Measurements from ENCODE around the gene ARHGAP10. TPM values are rescaled to one million over a fixed set of nuclear protein-coding genes. Genes with fewer than 3 reads are reported as not detected.

Gene ARHGAP10
- total and polyA plus RNA-seq, 2 donors (not counting 1 experiment from before 2014, with no cell fraction given), result 0.10 to 0.34 TPM

DNA sequence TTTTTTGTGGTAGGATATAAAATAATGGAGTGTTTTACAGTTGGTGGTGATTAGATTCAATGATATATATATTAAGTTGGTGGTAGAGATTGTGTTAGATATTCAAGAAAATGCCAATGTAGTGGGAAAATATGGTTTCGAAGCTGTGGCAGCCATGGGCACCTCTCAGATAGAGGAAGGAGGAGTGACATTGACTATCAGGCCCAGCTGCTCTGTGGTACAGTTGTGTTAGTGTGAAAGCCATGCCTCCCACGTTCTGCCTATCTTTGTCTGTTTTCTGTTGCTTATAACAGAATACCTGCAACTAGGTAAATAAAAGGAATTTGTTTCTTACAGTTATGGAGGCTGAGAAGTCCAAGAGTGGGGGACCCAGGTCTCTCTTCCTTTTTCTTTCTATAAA lies 101.9 kb downstream of the ARHGAP10 start:
- H3K4me2 ChIP-seq (replicated peaks; ENCODE audit: low read depth, low read length, poor library complexity, severe bottlenecking), result no peak overlapping the region
- Mint-ChIP-seq H3K4me1 (no peaks in the 10 kb centered on the region), H3K27me3 (no peaks in the 10 kb centered on the region), H3K9me3 (ENCODE audit: insufficient read depth) (no peaks in the 10 kb centered on the region), H3K4me3 (no peak overlapping the region), H3K27ac (no peak overlapping the region)
- H3K4me1 ChIP-seq (ENCODE audit: control insufficient read depth in 2 of 2, insufficient read depth in 2 of 2, low read length in 2 of 2), result no peaks in the 10 kb centered on the region
- no peak overlapping the region for H3K27ac ChIP-seq (ENCODE audit: low read length in 2 of 2)
- CTCF ChIA-PET, result no interaction called here
- H3K27me3 ChIP-seq (replicated peaks in 1 of 4; ENCODE audit: control extremely low read depth in 1 of 4, control insufficient read depth in 3 of 4, insufficient read depth in 4 of 4, low read length in 3 of 4), result no peaks in the 10 kb centered on the region
- H3K9ac ChIP-seq (ENCODE audit: low read length), result no peak overlapping the region
- H3K36me3 ChIP-seq (replicated peaks in 1 of 2; ENCODE audit: control extremely low read depth in 1 of 2, control insufficient read depth in 1 of 2, extremely low read depth in 1 of 2, insufficient read depth in 2 of 2, low read length in 1 of 2), result no peaks in the 10 kb centered on the region
- no peak overlapping the region for H2AFZ ChIP-seq (ENCODE audit: insufficient read depth, low read depth, low read length, poor library complexity, severe bottlenecking)
- TF ChIP-seq EZH2 (IDR thresholded peaks at IDR 0.05; ENCODE audit: borderline replicate concordance, insufficient read depth, low read depth, low read length, poor library complexity, severe bottlenecking), result no peak
- DNase-seq, result no peak
- H3K4me3 ChIP-seq (ENCODE audit: control extremely low read depth in 1 of 5, extremely low read depth in 1 of 5, insufficient read depth in 1 of 5, low read depth in 2 of 5, low read length in 4 of 5), result no peak overlapping the region
- POLR2A ChIA-PET, result no interaction called here
- no peaks in the 10 kb centered on the region for H4K20me1 ChIP-seq (ENCODE audit: control insufficient read depth, insufficient read depth, low read length, poor library complexity, severe bottlenecking)
- no peaks in the 10 kb centered on the region for H3K9me3 ChIP-seq (ENCODE audit: control extremely low read depth in 1 of 3, control insufficient read depth in 2 of 3, insufficient read depth in 1 of 3, low read length in 2 of 3)
- ATAC-seq (ENCODE audit: low read depth), result no peak
- no peaks in the 10 kb centered on the region for H3K79me2 ChIP-seq (ENCODE audit: control insufficient read depth, insufficient read depth, low read length)
- WGBS (ENCODE audit: insufficient coverage), result 75% methylated on average over 1 of the region's 2 CpGs
- intact Hi-C loops (cut with micrococcal nuclease), result no loop called here

DNA sequence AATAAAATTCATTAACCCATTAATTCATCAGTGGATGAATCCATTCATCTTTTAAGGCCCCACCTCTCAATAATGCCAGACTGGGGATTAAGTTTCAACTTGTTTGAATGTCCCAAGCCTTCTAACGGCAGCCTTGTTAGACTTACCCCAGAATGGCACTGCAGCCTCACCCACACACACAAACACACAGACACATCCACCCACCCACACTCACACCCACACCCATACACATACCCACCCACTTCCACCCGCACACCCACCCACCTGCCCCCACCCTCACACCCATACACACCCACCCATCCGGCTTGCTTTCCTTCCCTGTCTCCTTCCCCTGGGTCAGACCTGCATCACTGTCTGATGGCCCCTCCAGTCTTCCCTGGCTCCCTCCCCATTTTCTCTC lies 102.6 kb downstream of the ARHGAP10 start:
- Histone ChIP-seq H3K9ac (ENCODE audit: low read length) (no peak overlapping the region), H3K79me2 (ENCODE audit: control insufficient read depth, insufficient read depth, low read length) (no peaks in the 10 kb centered on the region), H3K36me3 (replicated peaks in 1 of 2; ENCODE audit: control extremely low read depth in 1 of 2, control insufficient read depth in 1 of 2, extremely low read depth in 1 of 2, insufficient read depth in 2 of 2, low read length in 1 of 2) (no peaks in the 10 kb centered on the region), H3K27ac (ENCODE audit: low read length in 2 of 2) (no peak overlapping the region), H4K20me1 (ENCODE audit: control insufficient read depth, insufficient read depth, low read length, poor library complexity, severe bottlenecking) (no peaks in the 10 kb centered on the region), H3K4me3 (ENCODE audit: control extremely low read depth in 1 of 5, extremely low read depth in 1 of 5, insufficient read depth in 1 of 5, low read depth in 2 of 5, low read length in 4 of 5) (no peak overlapping the region), H3K9me3 (ENCODE audit: control extremely low read depth in 1 of 3, control insufficient read depth in 2 of 3, insufficient read depth in 1 of 3, low read length in 2 of 3) (no peaks in the 10 kb centered on the region), H3K27me3 (replicated peaks in 1 of 4; ENCODE audit: control extremely low read depth in 1 of 4, control insufficient read depth in 3 of 4, insufficient read depth in 4 of 4, low read length in 3 of 4) (no peaks in the 10 kb centered on the region), H2AFZ (ENCODE audit: insufficient read depth, low read depth, low read length, poor library complexity, severe bottlenecking) (no peak overlapping the region), H3K4me1 (ENCODE audit: control insufficient read depth in 2 of 2, insufficient read depth in 2 of 2, low read length in 2 of 2) (no peaks in the 10 kb centered on the region), H3K4me2 (replicated peaks; ENCODE audit: low read depth, low read length, poor library complexity, severe bottlenecking) (no peak overlapping the region)
- WGBS (ENCODE audit: insufficient coverage), result 100% methylated on average over 1 of the region's 3 CpGs
- Mint-ChIP-seq H3K27me3 (no peaks in the 10 kb centered on the region), H3K4me1 (no peaks in the 10 kb centered on the region), H3K9me3 (ENCODE audit: insufficient read depth) (no peaks in the 10 kb centered on the region), H3K27ac (no peak overlapping the region), H3K4me3 (no peak overlapping the region)
- no peak for TF ChIP-seq EZH2 (IDR thresholded peaks at IDR 0.05; ENCODE audit: borderline replicate concordance, insufficient read depth, low read depth, low read length, poor library complexity, severe bottlenecking)
- TF ChIP-seq, protein P1, sequence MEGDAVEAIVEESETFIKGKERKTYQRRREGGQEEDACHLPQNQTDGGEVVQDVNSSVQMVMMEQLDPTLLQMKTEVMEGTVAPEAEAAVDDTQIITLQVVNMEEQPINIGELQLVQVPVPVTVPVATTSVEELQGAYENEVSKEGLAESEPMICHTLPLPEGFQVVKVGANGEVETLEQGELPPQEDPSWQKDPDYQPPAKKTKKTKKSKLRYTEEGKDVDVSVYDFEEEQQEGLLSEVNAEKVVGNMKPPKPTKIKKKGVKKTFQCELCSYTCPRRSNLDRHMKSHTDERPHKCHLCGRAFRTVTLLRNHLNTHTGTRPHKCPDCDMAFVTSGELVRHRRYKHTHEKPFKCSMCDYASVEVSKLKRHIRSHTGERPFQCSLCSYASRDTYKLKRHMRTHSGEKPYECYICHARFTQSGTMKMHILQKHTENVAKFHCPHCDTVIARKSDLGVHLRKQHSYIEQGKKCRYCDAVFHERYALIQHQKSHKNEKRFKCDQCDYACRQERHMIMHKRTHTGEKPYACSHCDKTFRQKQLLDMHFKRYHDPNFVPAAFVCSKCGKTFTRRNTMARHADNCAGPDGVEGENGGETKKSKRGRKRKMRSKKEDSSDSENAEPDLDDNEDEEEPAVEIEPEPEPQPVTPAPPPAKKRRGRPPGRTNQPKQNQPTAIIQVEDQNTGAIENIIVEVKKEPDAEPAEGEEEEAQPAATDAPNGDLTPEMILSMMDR (IDR thresholded peaks at IDR 0.05), result no peak
- CTCF ChIA-PET, result no interaction called here
- intact Hi-C loops (cut with micrococcal nuclease), result no loop called here
- POLR2A ChIA-PET, result no interaction called here
- ATAC-seq (ENCODE audit: low read depth), result no peak
- DNase-seq, result no peak

Measured in B cell (primary cell).